HEK293 (cell line): ENCODE data around the gene FAM193A.

Experiments used
- CTCF ChIA-PET: fragments of 350-600 bp; formaldehyde crosslinking; extraction: SDS; loops from one replicate; lab custom pipeline; 2021; ENCODE audit warnings: antibody characterized with exemption; lab: Yijun Ruan, JAX
- POLR2A ChIA-PET: fragments of 300-600 bp; formaldehyde crosslinking; extraction: SDS; loops from one replicate; lab custom pipeline; 2020; ENCODE audit warnings: antibody characterized with exemption, inconsistent platforms; lab: Yijun Ruan, JAX
- H3K27ac ChIP-seq: fragments of 200-500 bp; sonication (Bioruptor generic); 2 replicates; pipeline ENCODE4 v1.5.1; 2014; ENCODE audit warnings: low read depth, low read length, control low read depth, inconsistent platforms; ENCODE audit errors: extremely low read depth
- H3K36me3 ChIP-seq, 2 experiments: fragments of 200-500 bp in 1 of 2; sonication (Bioruptor generic) in 1 of 2; 1 replicate in 1 of 2; 2 replicates in 1 of 2; pipeline ENCODE4 v1.5.1; 2014 to 2017; ENCODE audit warnings: inconsistent platforms in 2 of 2, low read length in 2 of 2; ENCODE audit not compliant: control insufficient read depth in 2 of 2, insufficient read depth in 1 of 2
- H3K4me1 ChIP-seq: fragments of 200-500 bp; sonication (Bioruptor generic); 2 replicates; pipeline ENCODE4 v1.5.1; 2014; ENCODE audit warnings: mild to moderate bottlenecking, low read length, inconsistent platforms; ENCODE audit not compliant: control insufficient read depth, insufficient read depth
- H3K4me3 ChIP-seq: 2 replicates; pipeline ENCODE4 v1.5.1; 2011; ENCODE audit warnings: low read depth, mild to moderate bottlenecking, control low read depth, low read length, moderate library complexity
- H3K9me3 ChIP-seq: fragments of 200-500 bp; sonication (Bioruptor generic); 2 replicates; pipeline ENCODE4 v1.5.1; 2014; ENCODE audit warnings: low read depth, low read length, inconsistent platforms; ENCODE audit not compliant: control insufficient read depth, insufficient read depth
- CTCF ChIP-seq: fragments of 450-650 bp; formaldehyde crosslinking; IDR thresholded peaks from 2 replicates; pipeline ENCODE4 v1.5.1; 2016; ENCODE audit warnings: missing biosample characterization, missing genetic modification characterization
- GLI4 ChIP-seq: fragments of 450-650 bp; formaldehyde crosslinking; IDR thresholded peaks from 2 replicates; pipeline ENCODE4 v1.5.1; 2016; ENCODE audit warnings: missing biosample characterization, missing genetic modification characterization
- HIC1 ChIP-seq: fragments of 450-650 bp; formaldehyde crosslinking; IDR thresholded peaks from 2 replicates; pipeline ENCODE4 v1.5.1; 2016; ENCODE audit warnings: missing biosample characterization, missing genetic modification characterization
- PBX3 ChIP-seq: sonication (generic); formaldehyde crosslinking; IDR thresholded peaks from 2 replicates; pipeline ENCODE4 v1.8.1; 2022; ENCODE audit warnings: mild to moderate bottlenecking, moderate library complexity, missing genetic modification reagents
- SALL2 ChIP-seq: fragments of 450-650 bp; formaldehyde crosslinking; IDR thresholded peaks from 2 replicates; pipeline ENCODE4 v1.5.0; 2017; ENCODE audit warnings: missing biosample characterization, mild to moderate bottlenecking, missing genetic modification characterization, borderline replicate concordance
- SP3 ChIP-seq: fragments of 450-650 bp; formaldehyde crosslinking; IDR thresholded peaks from 2 replicates; pipeline ENCODE4 v1.5.1; 2016; ENCODE audit warnings: missing biosample characterization, missing genetic modification characterization
- ZFP3 ChIP-seq: fragments of 450-650 bp; formaldehyde crosslinking; IDR thresholded peaks from 2 replicates; pipeline ENCODE4 v1.5.1; 2016; ENCODE audit warnings: low read depth, missing biosample characterization, missing genetic modification characterization
- ZNF16 ChIP-seq: fragments of 450-650 bp; formaldehyde crosslinking; IDR thresholded peaks from 2 replicates; pipeline ENCODE4 v1.5.1; 2016; ENCODE audit warnings: low read depth, missing biosample characterization, missing genetic modification characterization
- ZNF169 ChIP-seq: fragments of 450-650 bp; formaldehyde crosslinking; IDR thresholded peaks from 2 replicates; pipeline ENCODE4 v1.5.1; 2016; ENCODE audit warnings: missing biosample characterization, missing genetic modification characterization
- ZNF175 ChIP-seq: fragments of 450-650 bp; formaldehyde crosslinking; IDR thresholded peaks from 2 replicates; pipeline ENCODE4 v1.5.1; 2016; ENCODE audit warnings: missing biosample characterization, missing genetic modification characterization
- ZNF19 ChIP-seq: fragments of 450-650 bp; formaldehyde crosslinking; IDR thresholded peaks from 2 replicates; pipeline ENCODE4; 2016; ENCODE audit warnings: missing biosample characterization, missing genetic modification characterization, low read depth
- ZNF211 ChIP-seq: fragments of 450-650 bp; formaldehyde crosslinking; IDR thresholded peaks from 2 replicates; pipeline ENCODE4 v1.5.1; 2016; ENCODE audit warnings: low read depth, missing biosample characterization, missing genetic modification characterization
- ZNF366 ChIP-seq: fragments of 450-650 bp; formaldehyde crosslinking; conservative IDR thresholded peaks from 2 replicates; pipeline ENCODE4 v1.5.1; 2016; ENCODE audit warnings: missing biosample characterization, missing genetic modification characterization
- ZNF394 ChIP-seq: fragments of 450-650 bp; formaldehyde crosslinking; IDR thresholded peaks from 2 replicates; pipeline ENCODE4 v1.5.1; 2016; ENCODE audit warnings: missing biosample characterization, missing genetic modification characterization, mild to moderate bottlenecking, moderate library complexity, borderline replicate concordance
- ZNF426 ChIP-seq: fragments of 450-650 bp; formaldehyde crosslinking; IDR thresholded peaks from 2 replicates; pipeline ENCODE4 v1.5.1; 2017; ENCODE audit warnings: missing biosample characterization, missing genetic modification characterization, mild to moderate bottlenecking, inconsistent platforms, moderate library complexity
- ZNF449 ChIP-seq: fragments of 450-650 bp; formaldehyde crosslinking; IDR thresholded peaks from 2 replicates; pipeline ENCODE4 v1.5.1; 2017; ENCODE audit warnings: missing biosample characterization, mild to moderate bottlenecking, missing genetic modification characterization, moderate library complexity
- ZNF530 ChIP-seq: fragments of 450-650 bp; formaldehyde crosslinking; IDR thresholded peaks from 2 replicates; pipeline ENCODE4 v1.5.1; 2016; ENCODE audit warnings: low read depth, missing biosample characterization, missing genetic modification characterization
- ZNF610 ChIP-seq: fragments of 450-650 bp; formaldehyde crosslinking; IDR thresholded peaks from 2 replicates; pipeline ENCODE4 v1.5.1; 2016; ENCODE audit warnings: missing biosample characterization, missing genetic modification characterization, borderline replicate concordance
- ZNF626 ChIP-seq: fragments of 450-650 bp; sonication (Bioruptor Pico); formaldehyde crosslinking; IDR thresholded peaks from 2 replicates; pipeline ENCODE4 v1.5.1; 2018; ENCODE audit warnings: missing biosample characterization, missing genetic modification characterization, inconsistent platforms
- ZNF629 ChIP-seq: fragments of 450-650 bp; formaldehyde crosslinking; IDR thresholded peaks from 2 replicates; pipeline ENCODE4 v1.5.1; 2017; ENCODE audit warnings: missing biosample characterization, missing genetic modification characterization
- ZNF701 ChIP-seq: fragments of 450-650 bp; formaldehyde crosslinking; IDR thresholded peaks from 2 replicates; pipeline ENCODE4 v1.5.1; 2016; ENCODE audit warnings: missing biosample characterization, missing genetic modification characterization
- ZNF704 ChIP-seq: fragments of 450-650 bp; formaldehyde crosslinking; IDR thresholded peaks from 2 replicates; pipeline ENCODE4 v1.5.1; 2016; ENCODE audit warnings: missing biosample characterization, missing genetic modification characterization
- ZNF76 ChIP-seq: fragments of 450-650 bp; formaldehyde crosslinking; IDR thresholded peaks from 2 replicates; pipeline ENCODE4; 2016; ENCODE audit warnings: low read depth, missing biosample characterization, missing genetic modification characterization, borderline replicate concordance
- ZSCAN18 ChIP-seq: fragments of 450-650 bp; formaldehyde crosslinking; IDR thresholded peaks from 2 replicates; pipeline ENCODE4 v1.5.1; 2016; ENCODE audit warnings: missing biosample characterization, missing genetic modification characterization

Gene FAM193A

GRCh38 chr4:2489081-2489805 lies 47.2 kb upstream of the FAM193A start:
- H3K4me3 ChIP-seq, result no peak overlapping the region

GRCh38 chr4:2489841-2490552 lies 46.5 kb upstream of the FAM193A start:
- Histone ChIP-seq H3K36me3 (peaks cover 12 to 62% of the 10 kb centered on the region in 2 experiments; a peak in 2 of 3 replicates), H3K4me3 (no peak overlapping the region), H3K4me1 (no peaks in the 10 kb centered on the region), H3K27ac (no peak overlapping the region), H3K9me3 (no peaks in the 10 kb centered on the region)
- ChIA-PET POLR2A (no interaction called here), CTCF (interaction anchor here (0.7 to 1.5 kb wide), 2 partner anchors 45 to 48 kb away, joined by 3 to 4 read pairs; no protein-coding TSS in a partner anchor)
- TF ChIP-seq ZNF169 (tag by site-specific recombination) (no peak), ZNF704 (tag by site-specific recombination) (no peak), ZNF175 (tag by site-specific recombination) (no peak), ZNF76 (tag by site-specific recombination) (no peak), SALL2 (no peak), ZNF16 (tag by site-specific recombination) (no peak), ZNF610 (no peak), ZNF626 (tag by site-specific recombination) (no peak), PBX3 (CRISPR knock-in tag) (no peak), ZNF366 (tag by site-specific recombination) (no peak), ZNF701 (tag by site-specific recombination) (no peak), CTCF (tag by site-specific recombination) (no peak), ZNF629 (no peak), ZNF449 (tag by site-specific recombination) (no peak)

More at GRCh38 chr4:2489081-2489805, 47.2 kb upstream of the FAM193A start:
- Histone ChIP-seq H3K4me1 (no peaks in the 10 kb centered on the region; the same call in 1 of the 2 replicates), H3K9me3 (no peaks in the 10 kb centered on the region), H3K36me3 (peaks cover 12 to 59% of the 10 kb centered on the region in 2 experiments; a peak in 2 of 3 replicates), H3K27ac (no peak overlapping the region)
- CTCF ChIA-PET, result interaction anchor here (0.7 to 1.5 kb wide), 2 partner anchors 44 to 47 kb away, joined by 3 to 4 read pairs; no protein-coding TSS in a partner anchor
- TF ChIP-seq ZNF19 (tag by site-specific recombination) (no peak), HIC1 (tag by site-specific recombination) (no peak), ZNF211 (no peak), ZNF426 (no peak), ZNF394 (tag by site-specific recombination) (no peak), ZFP3 (no peak), GLI4 (tag by site-specific recombination) (no peak), ZNF530 (tag by site-specific recombination) (no peak), SP3 (tag by site-specific recombination) (no peak), ZSCAN18 (tag by site-specific recombination) (no peak)
- POLR2A ChIA-PET, result no interaction called here
